HS-27A (cell line): Measurements from ENCODE around the gene SLC25A12.

Experiments used
- DNase-seq: peaks from one replicate; pipeline ENCODE4 v3.0.0-alpha.2; 2012; ENCODE audit warnings: low read depth, missing footprints

The SLC25A12 gene

GRCh38 chr2:171883275-171883893, 10.7 kb downstream of the SLC25A12 start:
- no peak for DNase-seq

- DNase-seq: no peak
These were observed 11.8 kb downstream of the SLC25A12 start for GRCh38 chr2:171882089-171882769.

GRCh38 chr2:171880774-171881173, 13.3 kb downstream of the SLC25A12 start:
- no peak for DNase-seq

- no peak for DNase-seq
These were observed 14.2 kb downstream of the SLC25A12 start for GRCh38 chr2:171879865-171880264.

- DNase-seq: no peak
These were observed 15.5 kb downstream of the SLC25A12 start for GRCh38 chr2:171878481-171878993.

- no peak for DNase-seq
These were observed 19.1 kb downstream of the SLC25A12 start for GRCh38 chr2:171874963-171875362.

- DNase-seq: no peak
These were observed 19.5 kb downstream of the SLC25A12 start for GRCh38 chr2:171874517-171874916.

GRCh38 chr2:171864357-171864985, 29.6 kb downstream of the SLC25A12 start:
- no peak for DNase-seq

GRCh38 chr2:171862501-171862900, 31.5 kb downstream of the SLC25A12 start:
- DNase-seq: no peak

- no peak for DNase-seq
These were observed 35.6 kb downstream of the SLC25A12 start for GRCh38 chr2:171858397-171858958.

GRCh38 chr2:171855401-171855800, 38.6 kb downstream of the SLC25A12 start:
- DNase-seq: no peak

GRCh38 chr2:171852366-171852888, 41.6 kb downstream of the SLC25A12 start:
- DNase-seq: no peak

- DNase-seq: no peak
These were observed 46.4 kb downstream of the SLC25A12 start for GRCh38 chr2:171847627-171848026.

GRCh38 chr2:171846894-171847293, 47.1 kb downstream of the SLC25A12 start:
- DNase-seq: no peak

GRCh38 chr2:171841996-171842395, 52.0 kb downstream of the SLC25A12 start:
- DNase-seq: no peak

GRCh38 chr2:171837736-171838135, 56.3 kb downstream of the SLC25A12 start:
- no peak for DNase-seq

GRCh38 chr2:171836146-171836910, 57.7 kb downstream of the SLC25A12 start:
- DNase-seq: no peak

GRCh38 chr2:171835386-171835785, 58.7 kb downstream of the SLC25A12 start:
- no peak for DNase-seq

GRCh38 chr2:171834286-171834685, 59.8 kb downstream of the SLC25A12 start:
- no peak for DNase-seq

- DNase-seq: no peak
These were observed 61.6 kb downstream of the SLC25A12 start for GRCh38 chr2:171832489-171832888.

- no peak for DNase-seq
These were observed 64.0 kb downstream of the SLC25A12 start for GRCh38 chr2:171830039-171830438.

GRCh38 chr2:171824086-171824485, 70.0 kb downstream of the SLC25A12 start:
- no peak for DNase-seq
